A673 (cell line): ENCODE data around the gene GRID2. TPM values are rescaled to one million over a fixed set of nuclear protein-coding genes. Genes with fewer than 3 reads are reported as not detected.

Experiments used
- BruUV-seq: library from RNA; stranded (reverse); fragments of 400-500 nt; replicated peaks from 2 replicates; lab custom pipeline; 2021; lab: Mats Ljungman, UMichigan
- CTCF ChIA-PET: fragments of 300-600 bp; sonication (Branson Sonifier 250); formaldehyde crosslinking; loops from one replicate; lab custom pipeline; 2022; ENCODE audit warnings: antibody characterized with exemption; lab: Charles Lee
- POLR2A ChIA-PET: fragments of 300-600 bp; sonication (Branson Sonifier 250); formaldehyde crosslinking; loops from one replicate; lab custom pipeline; 2022; ENCODE audit warnings: antibody characterized with exemption; ENCODE audit not compliant: low non-redundant PET; lab: Charles Lee
- DNase-seq: peaks from one replicate; pipeline ENCODE4 v3.0.0-alpha.2; 2015; ENCODE audit warnings: low spot score
- H3K27ac ChIP-seq: fragments of 200-600 bp; sonication (generic); 2 replicates; pipeline ENCODE4 v1.5.1; 2016; ENCODE audit warnings: mixed run types, low read depth, mild to moderate bottlenecking, mixed read lengths, antibody characterized with exemption, low read length; ENCODE audit not compliant: poor library complexity, severe bottlenecking
- H3K27me3 ChIP-seq: fragments of 200-600 bp; sonication (generic); replicated peaks from 2 replicates; pipeline ENCODE4 v1.6.1; 2017; ENCODE audit warnings: mixed run types, low read depth, mild to moderate bottlenecking, mixed read lengths, antibody characterized with exemption, low read length; ENCODE audit not compliant: insufficient read depth, poor library complexity
- H3K36me3 ChIP-seq: fragments of 200-600 bp; sonication (generic); 2 replicates; pipeline ENCODE4 v1.6.1; 2016; ENCODE audit warnings: mixed run types, mild to moderate bottlenecking, mixed read lengths, antibody characterized with exemption, low read length; ENCODE audit not compliant: insufficient read depth, poor library complexity, severe bottlenecking
- H3K4me1 ChIP-seq: fragments of 200-600 bp; sonication (generic); 2 replicates; pipeline ENCODE4 v1.6.1; 2017; ENCODE audit warnings: mixed run types, mild to moderate bottlenecking, mixed read lengths, antibody characterized with exemption, low read length; ENCODE audit not compliant: insufficient read depth, poor library complexity, severe bottlenecking
- H3K4me3 ChIP-seq: fragments of 200-600 bp; sonication (generic); 2 replicates; pipeline ENCODE4 v1.5.1; 2016; ENCODE audit warnings: low read depth, mixed run types, mild to moderate bottlenecking, mixed read lengths, low read length; ENCODE audit not compliant: poor library complexity, severe bottlenecking
- H3K9me3 ChIP-seq: fragments of 200-600 bp; sonication (generic); 2 replicates; pipeline ENCODE4 v1.6.1; 2016; ENCODE audit warnings: mixed run types, low read depth, mild to moderate bottlenecking, mixed read lengths, antibody characterized with exemption, low read length; ENCODE audit not compliant: poor library complexity, severe bottlenecking
- EZH2 ChIP-seq: fragments of 200-600 bp; sonication (generic); IDR thresholded peaks from 2 replicates; pipeline ENCODE4 v1.6.1; 2017; ENCODE audit warnings: borderline replicate concordance, low read depth, mild to moderate bottlenecking, mixed read lengths, antibody characterized with exemption, low read length; ENCODE audit not compliant: poor library complexity, severe bottlenecking
- intact Hi-C: fragments of 100-400 bp; cut with micrococcal nuclease; formaldehyde crosslinking; loops from one replicate; pipeline ENCODE4 v1.10.0; 2022; ENCODE audit not compliant: unreplicated experiment
- total RNA-seq: library from RNA; stranded (reverse); gene quantifications from 2 replicates; pipeline ENCODE4 v1.2.3, GENCODE V29; 2021
- TF ChIP-seq, protein P1 (sequence below): fragments of 300-800, 200-600 bp; sonication (generic); conservative IDR thresholded peaks from 2 replicates; pipeline ENCODE4 v1.5.1; 2017; ENCODE audit warnings: low read depth, mild to moderate bottlenecking, antibody characterized with exemption, low read length, moderate library complexity, mixed read lengths

GRID2 gene
- total RNA-seq, 1 experiment from 2014 or later = not detected

GRCh38 chr4:93469560-93469959 lies 1165.8 kb downstream of the GRID2 start:
- Histone ChIP-seq H3K4me1 (peaks cover 5% of the 10 kb centered on the region), H3K27me3 (no peaks in the 10 kb centered on the region), H3K4me3 (no peak overlapping the region), H3K9me3 (no peaks in the 10 kb centered on the region), H3K27ac (no peak overlapping the region), H3K36me3 (no peaks in the 10 kb centered on the region)
- DNase-seq = peak; percentile 63
- no peak for TF ChIP-seq EZH2
- TF ChIP-seq, protein P1, sequence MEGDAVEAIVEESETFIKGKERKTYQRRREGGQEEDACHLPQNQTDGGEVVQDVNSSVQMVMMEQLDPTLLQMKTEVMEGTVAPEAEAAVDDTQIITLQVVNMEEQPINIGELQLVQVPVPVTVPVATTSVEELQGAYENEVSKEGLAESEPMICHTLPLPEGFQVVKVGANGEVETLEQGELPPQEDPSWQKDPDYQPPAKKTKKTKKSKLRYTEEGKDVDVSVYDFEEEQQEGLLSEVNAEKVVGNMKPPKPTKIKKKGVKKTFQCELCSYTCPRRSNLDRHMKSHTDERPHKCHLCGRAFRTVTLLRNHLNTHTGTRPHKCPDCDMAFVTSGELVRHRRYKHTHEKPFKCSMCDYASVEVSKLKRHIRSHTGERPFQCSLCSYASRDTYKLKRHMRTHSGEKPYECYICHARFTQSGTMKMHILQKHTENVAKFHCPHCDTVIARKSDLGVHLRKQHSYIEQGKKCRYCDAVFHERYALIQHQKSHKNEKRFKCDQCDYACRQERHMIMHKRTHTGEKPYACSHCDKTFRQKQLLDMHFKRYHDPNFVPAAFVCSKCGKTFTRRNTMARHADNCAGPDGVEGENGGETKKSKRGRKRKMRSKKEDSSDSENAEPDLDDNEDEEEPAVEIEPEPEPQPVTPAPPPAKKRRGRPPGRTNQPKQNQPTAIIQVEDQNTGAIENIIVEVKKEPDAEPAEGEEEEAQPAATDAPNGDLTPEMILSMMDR = no peak
- intact Hi-C loops = no loop called here
- CTCF ChIA-PET = no interaction called here
- BruUV-seq = no TSS peak
- POLR2A ChIA-PET = no interaction called here

GRCh38 chr4:93475730-93476129 lies 1172.0 kb downstream of the GRID2 start:
- no TSS peak for BruUV-seq
- TF ChIP-seq, protein P1 = no peak
- no peak for TF ChIP-seq EZH2
- no peak overlapping the region for H3K27ac ChIP-seq
- no peaks in the 10 kb centered on the region for H3K4me1 ChIP-seq
- H3K4me3 ChIP-seq = no peak overlapping the region
- H3K36me3 ChIP-seq = no peaks in the 10 kb centered on the region
- intact Hi-C loops = no loop called here
- DNase-seq = no peak
- ChIA-PET POLR2A (no interaction called here), CTCF (no interaction called here)
- H3K9me3 ChIP-seq = no peaks in the 10 kb centered on the region
- no peaks in the 10 kb centered on the region for H3K27me3 ChIP-seq

- H3K4me1 ChIP-seq = no peaks in the 10 kb centered on the region
- TF ChIP-seq, protein P1 = no peak
- no peak for TF ChIP-seq EZH2
- intact Hi-C loops = no loop called here
- no peaks in the 10 kb centered on the region for H3K9me3 ChIP-seq
- CTCF ChIA-PET = no interaction called here
- no peak overlapping the region for H3K27ac ChIP-seq
- BruUV-seq = no TSS peak
- H3K36me3 ChIP-seq = no peaks in the 10 kb centered on the region
- no peak for DNase-seq
- H3K4me3 ChIP-seq = no peak overlapping the region
- POLR2A ChIA-PET = no interaction called here
- H3K27me3 ChIP-seq = no peaks in the 10 kb centered on the region
Measured at GRCh38 chr4:93478805-93479204, 1175.0 kb downstream of the GRID2 start.
